HL-60 (cell line): Measurements from ENCODE around the gene RNF6.
A peak's percentile ranks its signal among the peaks of the same experiment; 100 is the strongest.

ENCODE experiments used
- DNase-seq, 2 experiments: peaks; one replicate each; pipeline ENCODE4 v3.0.0-alpha.2; 2010 to 2020; ENCODE audit warnings: low read depth in 1 of 2, low spot score in 1 of 2
- H3K27ac ChIP-seq: fragments of 250-450 bp; sonication (Bioruptor Pico); replicated peaks from 2 replicates; pipeline ENCODE4 v1.5.1; 2020; ENCODE audit warnings: mild to moderate bottlenecking, moderate library complexity
- H3K27me3 ChIP-seq: fragments of 250-450 bp; sonication (Bioruptor Pico); 2 replicates; pipeline ENCODE4 v1.5.1; 2021; ENCODE audit warnings: mild to moderate bottlenecking, moderate library complexity; ENCODE audit not compliant: insufficient read depth, poor library complexity, severe bottlenecking
- H3K4me3 ChIP-seq: replicated peaks from 2 replicates; pipeline ENCODE4 v1.5.1; 2011; ENCODE audit warnings: mild to moderate bottlenecking, control low read depth, low read length; ENCODE audit not compliant: insufficient read depth
- CTCF ChIP-seq: IDR thresholded peaks from one replicate; pipeline ENCODE4 v1.5.1; 2011; ENCODE audit warnings: low read length, control low read depth, inconsistent platforms; ENCODE audit not compliant: insufficient read depth
- GABPA ChIP-seq: IDR thresholded peaks from 2 replicates; pipeline ENCODE4 v1.6.1; 2012; ENCODE audit warnings: low read depth
- POLR2AphosphoS5 ChIP-seq: IDR thresholded peaks from 2 replicates; pipeline ENCODE4 v1.6.1; 2012; ENCODE audit warnings: low read depth
- SPI1 ChIP-seq: IDR thresholded peaks from 2 replicates; pipeline ENCODE4 v1.6.1; 2012; ENCODE audit warnings: low read depth, mild to moderate bottlenecking, borderline replicate concordance
- TF ChIP-seq, protein P1 (sequence below): IDR thresholded peaks from 2 replicates; pipeline ENCODE4 v1.6.1; 2012; ENCODE audit warnings: low read depth; ENCODE audit not compliant: insufficient replicate concordance

RNF6 gene

DNA sequence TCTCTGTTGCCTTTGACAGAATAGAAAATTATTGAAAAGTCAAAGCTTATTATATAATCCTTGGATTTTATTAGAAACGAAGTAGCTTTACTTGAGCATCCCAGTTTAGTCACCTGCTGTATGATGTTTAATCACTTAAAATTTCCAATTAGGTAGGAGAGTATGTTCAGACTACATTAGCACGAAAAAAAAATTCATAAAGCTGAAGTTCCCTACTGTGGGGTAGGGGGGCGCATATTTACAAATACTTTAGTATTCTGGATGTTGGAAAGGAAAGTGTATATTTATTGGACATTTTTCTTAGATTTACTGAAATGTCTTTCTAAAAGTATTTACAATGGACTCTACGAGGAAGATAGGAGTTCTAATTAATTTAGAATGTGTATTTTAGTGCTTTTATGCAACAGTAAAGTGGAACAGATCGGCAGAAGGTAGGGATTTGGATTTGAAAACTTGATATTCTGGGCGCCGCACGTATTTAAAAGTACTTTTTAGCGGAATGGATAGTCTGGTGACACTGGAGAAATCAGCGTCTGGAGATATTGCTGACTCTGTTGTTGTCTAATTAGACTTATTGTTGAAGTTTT, 33.7 kb upstream of the RNF6 start:
- peak in 1 of 2 experiments; percentile 11 for DNase-seq

DNA sequence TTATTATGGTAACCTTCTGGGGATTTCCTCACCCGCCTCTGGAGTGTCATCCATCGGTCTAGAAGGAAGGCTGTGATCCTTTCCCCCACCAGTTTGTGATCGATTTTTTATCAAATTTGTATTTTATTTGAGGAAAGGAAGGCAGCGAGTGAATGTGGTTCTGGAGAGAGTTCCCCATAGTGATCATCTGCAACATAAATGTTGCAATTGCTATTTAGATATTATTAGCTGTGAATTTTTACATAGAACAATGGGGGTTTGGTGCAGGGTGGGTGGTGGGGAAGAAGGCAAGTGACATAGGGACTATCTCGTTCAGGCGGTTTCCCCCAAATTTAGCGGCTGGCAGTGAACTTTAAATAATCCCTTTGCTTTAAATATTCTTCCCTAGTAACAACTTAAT, 33.0 kb upstream of the RNF6 start:
- TF ChIP-seq SPI1: no peak
- TF ChIP-seq CTCF: no peak
- no peak for TF ChIP-seq POLR2AphosphoS5
- no peak for TF ChIP-seq GABPA
- TF ChIP-seq, protein P1, sequence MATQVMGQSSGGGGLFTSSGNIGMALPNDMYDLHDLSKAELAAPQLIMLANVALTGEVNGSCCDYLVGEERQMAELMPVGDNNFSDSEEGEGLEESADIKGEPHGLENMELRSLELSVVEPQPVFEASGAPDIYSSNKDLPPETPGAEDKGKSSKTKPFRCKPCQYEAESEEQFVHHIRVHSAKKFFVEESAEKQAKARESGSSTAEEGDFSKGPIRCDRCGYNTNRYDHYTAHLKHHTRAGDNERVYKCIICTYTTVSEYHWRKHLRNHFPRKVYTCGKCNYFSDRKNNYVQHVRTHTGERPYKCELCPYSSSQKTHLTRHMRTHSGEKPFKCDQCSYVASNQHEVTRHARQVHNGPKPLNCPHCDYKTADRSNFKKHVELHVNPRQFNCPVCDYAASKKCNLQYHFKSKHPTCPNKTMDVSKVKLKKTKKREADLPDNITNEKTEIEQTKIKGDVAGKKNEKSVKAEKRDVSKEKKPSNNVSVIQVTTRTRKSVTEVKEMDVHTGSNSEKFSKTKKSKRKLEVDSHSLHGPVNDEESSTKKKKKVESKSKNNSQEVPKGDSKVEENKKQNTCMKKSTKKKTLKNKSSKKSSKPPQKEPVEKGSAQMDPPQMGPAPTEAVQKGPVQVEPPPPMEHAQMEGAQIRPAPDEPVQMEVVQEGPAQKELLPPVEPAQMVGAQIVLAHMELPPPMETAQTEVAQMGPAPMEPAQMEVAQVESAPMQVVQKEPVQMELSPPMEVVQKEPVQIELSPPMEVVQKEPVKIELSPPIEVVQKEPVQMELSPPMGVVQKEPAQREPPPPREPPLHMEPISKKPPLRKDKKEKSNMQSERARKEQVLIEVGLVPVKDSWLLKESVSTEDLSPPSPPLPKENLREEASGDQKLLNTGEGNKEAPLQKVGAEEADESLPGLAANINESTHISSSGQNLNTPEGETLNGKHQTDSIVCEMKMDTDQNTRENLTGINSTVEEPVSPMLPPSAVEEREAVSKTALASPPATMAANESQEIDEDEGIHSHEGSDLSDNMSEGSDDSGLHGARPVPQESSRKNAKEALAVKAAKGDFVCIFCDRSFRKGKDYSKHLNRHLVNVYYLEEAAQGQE: no peak
- no peaks in the 10 kb centered on the region for H3K27me3 ChIP-seq
- peak overlapping the region; percentile 98 for H3K27ac ChIP-seq
- peak overlapping the region; percentile 94 for H3K4me3 ChIP-seq
- no peak for DNase-seq

More for the DNA sequence above, 33.7 kb upstream of the RNF6 start:
- Histone ChIP-seq H3K4me3 (peak overlapping the region; percentile 94), H3K27ac (peak overlapping the region; percentile 98; the same call in 1 of the 2 replicates), H3K27me3 (no peaks in the 10 kb centered on the region)
- TF ChIP-seq POLR2AphosphoS5: no peak
- peak; percentile 29 for TF ChIP-seq CTCF

GRCh38 chr13:26254583-26255111, 32.5 kb upstream of the RNF6 start:
- TF ChIP-seq POLR2AphosphoS5 (no peak), SPI1 (peak; percentile 83)
- TF ChIP-seq, protein P1: no peak
- peak overlapping the region; percentile 94 for H3K4me3 ChIP-seq
- DNase-seq: peak in 1 of 2 experiments; percentile 72
- no peaks in the 10 kb centered on the region for H3K27me3 ChIP-seq
- H3K27ac ChIP-seq: peak overlapping the region; percentile 98

GRCh38 chr13:26253787-26254582, 31.9 kb upstream of the RNF6 start, which contains the start of gene CDK8:
TSS of gene CDK8 (plus strand) at chr13:26254129. CDS start at chr13:26254642, 513 bp downstream.
- DNase-seq: peak; percentile 73 to 93
- Histone ChIP-seq H3K27ac (peak within 1 kb of the TSS; percentile 98), H3K4me3 (peak within 1 kb of the TSS; percentile 94), H3K27me3 (no peaks in the 10 kb centered on the region)
- TF ChIP-seq CTCF (no peak), SPI1 (no peak), POLR2AphosphoS5 (peak; percentile 69), GABPA (no peak)
- TF ChIP-seq, protein P1: no peak
